Mucosa of descending colon (tissue), 3 donors: ENCODE measurements around the gene ADARB1. TPM values are rescaled to one million over a fixed set of nuclear protein-coding genes. Genes with fewer than 3 reads are reported as not detected.

Experiments
- ATAC-seq: fragments of 200-7000 bp; cut with Tn5 transposase; one replicate; pipeline ENCODE4 v1.9.1; 2020; ENCODE audit warnings: mild to moderate bottlenecking, moderate library complexity
- DNase-seq, 3 donors: peaks; one replicate each; pipeline ENCODE4 v3.0.0-alpha.2; 2020
- H3K36me3 ChIP-seq: fragments of 200-600 bp; one replicate; pipeline ENCODE4 v1.8.0; 2021; ENCODE audit warnings: low read depth, mild to moderate bottlenecking
- H3K4me1 ChIP-seq: fragments of 200-600 bp; one replicate; pipeline ENCODE4 v1.8.0; 2021; ENCODE audit warnings: low read depth, mild to moderate bottlenecking
- H3K4me3 ChIP-seq: fragments of 200-600 bp; one replicate; pipeline ENCODE4 v1.8.0; 2021; ENCODE audit warnings: mild to moderate bottlenecking
- H3K9me3 ChIP-seq: fragments of 200-600 bp; one replicate; pipeline ENCODE4 v1.8.0; 2021; ENCODE audit warnings: mild to moderate bottlenecking
- CTCF ChIP-seq: fragments of 200-600 bp; IDR thresholded peaks from one replicate; pipeline ENCODE4 v1.8.0; 2022; ENCODE audit warnings: antibody characterized with exemption, mild to moderate bottlenecking
- intact Hi-C, 2 donors: fragments of 100-400 bp; cut with DNase I in 1 of 2; cut with micrococcal nuclease in 1 of 2; formaldehyde crosslinking; loops; one replicate each; pipeline versions ENCODE4 v1.11.0 to v1.11.1; 2022; cut with DNase I, micrococcal nuclease
- total RNA-seq, 3 donors: library from RNA; stranded (reverse); fragmentation: NEBNext Ultra II Directional in 2 of 3; extraction: Animal tissue kit (Norgen Biotek cat#: 25700) in 2 of 3; gene quantifications; one replicate each; pipeline versions ENCODE4 v1.2.1 to v1.2.4, GENCODE V29; 2021 to 2023
- donor health status: DM: no; HTN: no; CAD: no; lungs with moderate emphysema.
- donor health status: DM: no; HTN: no; CAD: no.
- donor health status: DM: no; HTN: yes; CAD: no.

The ADARB1 gene
- total RNA-seq, 3 donors from 2014 or later: 5.4 to 91.2 (median 8.8) TPM

GRCh38 chr21:45172420-45172819, 98.0 kb downstream of the ADARB1 start:
- H3K4me1 ChIP-seq: no peaks in the 10 kb centered on the region
- ATAC-seq (no peak), DNase-seq (no peak)
- no peaks in the 10 kb centered on the region for H3K9me3 ChIP-seq
- no peak for TF ChIP-seq CTCF
- intact Hi-C loops: no loop called here
- no peak overlapping the region for H3K4me3 ChIP-seq
- no peaks in the 10 kb centered on the region for H3K36me3 ChIP-seq

- no peak for TF ChIP-seq CTCF
- intact Hi-C loops: no loop called here
- no peaks in the 10 kb centered on the region for H3K36me3 ChIP-seq
- no peaks in the 10 kb centered on the region for H3K9me3 ChIP-seq
- no peak overlapping the region for H3K4me3 ChIP-seq
- H3K4me1 ChIP-seq: no peaks in the 10 kb centered on the region
- no peak for ATAC-seq
- DNase-seq: no peak
Measured at GRCh38 chr21:45175326-45176095, 101.1 kb downstream of the ADARB1 start.

GRCh38 chr21:45176141-45176540, 101.8 kb downstream of the ADARB1 start:
- ATAC-seq: no peak
- no peak for DNase-seq
- Histone ChIP-seq H3K4me1 (no peaks in the 10 kb centered on the region), H3K9me3 (no peaks in the 10 kb centered on the region), H3K36me3 (no peaks in the 10 kb centered on the region), H3K4me3 (no peak overlapping the region)
- intact Hi-C loops: no loop called here
- TF ChIP-seq CTCF: no peak

GRCh38 chr21:45177039-45177438, 102.7 kb downstream of the ADARB1 start:
- ATAC-seq (no peak), DNase-seq (no peak)
- TF ChIP-seq CTCF: no peak
- no peaks in the 10 kb centered on the region for H3K4me1 ChIP-seq
- H3K4me3 ChIP-seq: no peak overlapping the region
- no peaks in the 10 kb centered on the region for H3K36me3 ChIP-seq
- intact Hi-C loops: no loop called here
- H3K9me3 ChIP-seq: no peaks in the 10 kb centered on the region

- intact Hi-C loops: no loop called here
- TF ChIP-seq CTCF: no peak
- no peaks in the 10 kb centered on the region for H3K4me1 ChIP-seq
- H3K36me3 ChIP-seq: no peaks in the 10 kb centered on the region
- H3K4me3 ChIP-seq: no peak overlapping the region
- no peak for DNase-seq
- no peaks in the 10 kb centered on the region for H3K9me3 ChIP-seq
- ATAC-seq: no peak
Measured at GRCh38 chr21:45178070-45178608, 103.8 kb downstream of the ADARB1 start.
